ENCODE measurements around the gene GOLGA6L10. TPM values are rescaled to one million over a fixed set of nuclear protein-coding genes. Genes with fewer than 3 reads are reported as not detected.
"Not testable (repeated sequence)": the region's sequence is repeated elsewhere in the genome, so short reads cannot be mapped to it uniquely, and the experiment has no call there.

The GOLGA6L10 gene
- total and polyA plus RNA-seq, 9 of the 15 experiments (the other 6 are each of a cell fraction or from before 2014, with no cell fraction given) = 0.32 to 7.1 (median 2.0) TPM

DNA sequence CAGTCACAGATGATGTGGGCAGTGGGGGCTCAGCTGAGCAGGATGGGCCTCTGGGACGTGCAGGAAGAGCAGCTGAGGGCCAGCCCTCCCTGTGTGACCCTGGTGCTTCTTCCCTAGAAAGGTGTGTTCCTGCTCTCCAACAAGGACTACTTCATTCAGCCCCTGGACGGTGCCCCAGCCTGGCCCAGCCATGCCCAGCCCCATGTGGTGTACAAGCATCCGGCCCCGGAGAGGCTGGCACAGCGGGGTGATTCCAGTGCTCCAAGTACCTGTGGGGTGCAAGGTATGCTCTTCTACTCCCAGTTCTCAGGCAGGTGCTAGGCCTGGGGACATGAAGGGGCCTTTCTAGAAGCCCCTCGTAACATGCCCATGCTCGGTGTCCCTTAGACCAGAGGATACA, 48.4 kb downstream of the GOLGA6L10 start:
- H2AFZ ChIP-seq (ENCODE audit: low read depth, low read length) = no peak overlapping the region
- H3K36me3 ChIP-seq (ENCODE audit: control insufficient read depth, insufficient read depth, low read length) = no peaks in the 10 kb centered on the region
- peaks cover 0 to 4% of the 10 kb centered on the region in 2 experiments; a peak in 2 of 5 replicates for H3K27me3 ChIP-seq (ENCODE audit: control insufficient read depth in 2 of 2, insufficient read depth in 2 of 2, low read length in 2 of 2)
- no peak overlapping the region for H3K4me2 ChIP-seq (ENCODE audit: insufficient read depth, low read length)
- ATAC-seq (no peak), FAIRE-seq (no peak), DNase-seq (ENCODE audit: extremely low read depth in 1 of 4, low spot score in 3 of 4) (no peak)
- ChIA-PET CTCF (ENCODE audit: low intra/inter-chr PET ratio) (no interaction called here), POLR2A (no interaction called here)
- in situ Hi-C loops (cut with MboI) = no loop called here
- BruUV-seq (replicated peaks) = no TSS peak
- no peak overlapping the region for H3K27ac ChIP-seq (ENCODE audit: extremely low read depth, low read depth, low read length)
- intact Hi-C loops (cut with micrococcal nuclease) = no loop called here
- no peaks in the 10 kb centered on the region for H3K9me1 ChIP-seq (ENCODE audit: control insufficient read depth, insufficient read depth, low read length)
- H3K79me2 ChIP-seq (ENCODE audit: control insufficient read depth, insufficient read depth, low read length) = no peaks in the 10 kb centered on the region
- TF ChIP-seq NFE2 (IDR thresholded peaks at IDR 0.05; ENCODE audit: low read depth) (no peak), WHSC1 (IDR thresholded peaks at IDR 0.05; ENCODE audit: low read length) (no peak), ILK (tag; IDR thresholded peaks at IDR 0.05; ENCODE audit: borderline replicate concordance, low read depth) (no peak), KAT8 (IDR thresholded peaks at IDR 0.05; ENCODE audit: low read depth) (no peak), MTA1 (IDR thresholded peaks at IDR 0.05; ENCODE audit: borderline replicate concordance) (no peak), ZSCAN29 (IDR thresholded peaks at IDR 0.05) (no peak), TFAP4 (CRISPR knock-in tag; IDR thresholded peaks at IDR 0.05; ENCODE audit: borderline replicate concordance) (no peak), KDM1A (IDR thresholded peaks at IDR 0.05) (no peak), RNF219 (CRISPR knock-in tag; IDR thresholded peaks at IDR 0.05) (no peak), GTF2A2 (tag; IDR thresholded peaks at IDR 0.05) (no peak), ZBTB7A (IDR thresholded peaks at IDR 0.05; ENCODE audit: borderline replicate concordance, control insufficient read depth, low read depth, low read length) (no peak), TCF7 (IDR thresholded peaks at IDR 0.05; ENCODE audit: borderline replicate concordance) (no peak), RUNX1 (IDR thresholded peaks at IDR 0.05; ENCODE audit: low read depth) (no peak)
- no peak overlapping the region for H3K4me3 ChIP-seq
- no peaks in the 10 kb centered on the region for H3K9me3 ChIP-seq (replicated peaks; ENCODE audit: control insufficient read depth, insufficient read depth, low read depth, low read length)
- peaks cover 4 to 10% of the 10 kb centered on the region in 2 experiments; a peak in 3 of 5 replicates for H3K4me1 ChIP-seq (replicated peaks in 1 of 2; ENCODE audit: control insufficient read depth in 2 of 2, insufficient read depth in 2 of 2, low read length in 2 of 2)
- H3K9ac ChIP-seq (ENCODE audit: insufficient read depth in 1 of 2, low read depth in 2 of 2, low read length in 2 of 2) = no peak overlapping the region
- no peaks in the 10 kb centered on the region for H4K20me1 ChIP-seq (replicated peaks; ENCODE audit: control insufficient read depth, insufficient read depth, low read length)
- WGBS (ENCODE audit: insufficient coverage, low coverage, missing lambda C conversion rate) = 27% methylated on average over 6 of the region's 7 CpGs

GRCh38 chr15:82300326-82300725, 48.9 kb downstream of the GOLGA6L10 start:
- H3K4me2 ChIP-seq (ENCODE audit: insufficient read depth, low read length); FAIRE-seq; H3K9ac ChIP-seq (ENCODE audit: insufficient read depth in 1 of 2, low read depth in 2 of 2, low read length in 2 of 2); H3K27me3 ChIP-seq (ENCODE audit: control insufficient read depth in 2 of 2, insufficient read depth in 2 of 2, low read length in 2 of 2); BruUV-seq (replicated peaks); H3K4me3 ChIP-seq; in situ Hi-C loops (cut with MboI); H3K4me1 ChIP-seq (replicated peaks in 1 of 2; ENCODE audit: control insufficient read depth in 2 of 2, insufficient read depth in 2 of 2, low read length in 2 of 2); H3K9me1 ChIP-seq (ENCODE audit: control insufficient read depth, insufficient read depth, low read length); ATAC-seq; H3K9me3 ChIP-seq (replicated peaks; ENCODE audit: control insufficient read depth, insufficient read depth, low read depth, low read length); H3K79me2 ChIP-seq (ENCODE audit: control insufficient read depth, insufficient read depth, low read length); CTCF ChIA-PET (ENCODE audit: low intra/inter-chr PET ratio); intact Hi-C loops (cut with micrococcal nuclease); H2AFZ ChIP-seq (ENCODE audit: low read depth, low read length); H4K20me1 ChIP-seq (replicated peaks; ENCODE audit: control insufficient read depth, insufficient read depth, low read length); H3K36me3 ChIP-seq (ENCODE audit: control insufficient read depth, insufficient read depth, low read length); H3K27ac ChIP-seq (ENCODE audit: extremely low read depth, low read depth, low read length); POLR2A ChIA-PET; DNase-seq (ENCODE audit: extremely low read depth in 1 of 4, low spot score in 3 of 4): not testable (repeated sequence)
- 30% methylated on average over 5 of the region's 6 CpGs for WGBS (ENCODE audit: insufficient coverage, low coverage, missing lambda C conversion rate)

Measured in K562 (cell line).